GM19452 (cell line): Measurements from ENCODE around the gene ASXL1.
"Not testable (repeated sequence)": the region's sequence is repeated elsewhere in the genome, so short reads cannot be mapped to it uniquely, and the experiment has no call there.

Experiments used
- ATAC-seq: cut with Tn5 transposase; IDR thresholded peaks from one replicate; pipeline ENCODE4 v1.9.1; 2021; ENCODE audit not compliant: unreplicated experiment

The ASXL1 gene

GRCh38 chr20:32336918-32337347 is 21.2 kb upstream of the ASXL1 start:
- no peak for ATAC-seq

- ATAC-seq, result no peak
Observed at GRCh38 chr20:32337937-32338661, 20.0 kb upstream of the ASXL1 start.

DNA sequence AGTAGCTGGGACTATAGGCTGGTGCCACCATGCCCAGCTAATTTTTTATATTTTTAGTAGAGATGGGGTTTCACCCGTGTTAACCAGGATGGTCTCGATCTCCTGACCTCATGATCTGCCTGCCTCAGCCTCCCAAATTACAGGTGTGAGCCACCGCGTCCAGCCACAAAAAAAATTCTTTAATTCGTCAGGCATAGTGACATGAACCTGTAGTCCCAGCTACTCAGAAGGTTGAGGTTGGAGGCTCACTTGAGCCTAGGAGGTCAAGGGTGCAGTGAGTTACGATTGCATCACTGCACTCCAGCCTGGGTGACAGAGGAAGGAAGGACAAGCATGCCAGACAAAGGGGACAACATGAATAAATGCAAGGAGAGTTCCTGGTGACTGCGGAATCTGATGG is 19.5 kb upstream of the ASXL1 start:
- ATAC-seq, result no peak

DNA sequence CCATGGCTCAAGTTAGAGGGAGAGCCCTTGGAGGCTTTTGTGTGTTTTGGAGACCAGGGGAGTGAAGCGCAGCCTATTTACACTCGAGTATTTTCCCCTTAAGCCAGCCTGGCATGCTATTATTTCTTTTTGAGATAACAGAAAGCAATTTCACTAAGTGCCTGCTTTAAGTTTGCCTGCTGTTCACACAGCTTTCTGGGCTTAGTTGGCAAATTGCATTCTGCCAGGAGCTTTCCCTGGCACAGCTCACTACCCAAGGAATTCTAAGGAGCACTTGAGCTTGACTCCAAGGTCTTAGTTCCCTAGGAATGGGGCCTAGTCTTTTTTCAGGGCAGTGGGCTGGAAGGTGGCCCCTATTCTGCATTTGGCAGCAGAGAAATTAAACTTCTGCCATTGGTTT is 19.0 kb upstream of the ASXL1 start:
- no peak for ATAC-seq

- not testable (repeated sequence) for ATAC-seq
Observed at GRCh38 chr20:32341053-32341452, 17.1 kb upstream of the ASXL1 start.

GRCh38 chr20:32343439-32343838 is 14.7 kb upstream of the ASXL1 start:
- ATAC-seq, result no peak

GRCh38 chr20:32344835-32345506 is 13.2 kb upstream of the ASXL1 start:
- no peak for ATAC-seq

GRCh38 chr20:32348207-32348606 is 9.9 kb upstream of the ASXL1 start:
- ATAC-seq, result no peak

DNA sequence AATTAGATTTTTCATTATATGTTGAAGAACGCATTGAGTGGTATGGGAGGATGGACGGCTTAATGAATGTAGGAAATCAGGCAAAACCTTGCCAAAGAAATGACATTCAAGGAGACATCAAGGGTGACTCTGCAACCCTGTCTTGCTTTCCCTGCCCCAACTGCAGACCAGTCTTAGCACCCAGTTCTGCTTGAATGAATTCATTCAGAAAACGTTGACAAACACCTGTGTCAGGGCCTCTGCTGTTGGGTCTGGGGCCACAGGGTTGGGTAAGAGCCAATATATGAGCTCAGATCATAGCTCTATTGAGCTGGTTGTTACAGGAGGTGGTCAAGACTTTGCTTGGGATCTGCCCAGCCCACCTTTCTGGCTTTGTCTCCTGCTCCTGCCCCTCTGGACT is 7.7 kb upstream of the ASXL1 start:
- ATAC-seq, result no peak

DNA sequence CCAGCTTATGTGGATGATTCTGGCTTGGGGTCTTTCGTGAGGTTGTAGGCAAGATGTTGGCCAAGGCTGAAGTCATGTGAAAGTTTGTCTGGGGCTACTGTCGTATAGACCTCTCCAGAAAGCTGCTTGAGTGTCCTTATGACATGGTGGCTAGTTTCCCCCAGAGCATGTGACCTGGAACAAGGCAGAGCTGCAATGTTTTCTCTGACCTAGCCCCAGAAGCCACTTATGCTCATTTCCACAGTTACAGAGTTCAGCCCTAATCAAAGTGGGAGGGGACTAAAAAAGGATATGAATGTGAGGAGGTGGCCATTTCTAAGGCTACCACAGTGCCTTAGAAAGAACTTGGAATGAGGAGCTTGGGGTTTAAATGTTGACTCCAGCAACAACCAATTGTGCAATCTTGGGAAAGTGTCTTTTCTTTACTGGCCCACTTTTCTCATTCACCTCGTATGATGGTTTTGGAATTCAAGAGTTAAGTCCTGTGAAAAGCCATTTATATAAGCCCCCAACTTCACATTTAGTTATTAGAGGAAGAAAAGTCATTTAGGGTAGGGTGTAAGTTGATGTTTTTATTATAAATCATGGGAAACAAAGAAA is 5.9 kb upstream of the ASXL1 start:
- no peak for ATAC-seq

DNA sequence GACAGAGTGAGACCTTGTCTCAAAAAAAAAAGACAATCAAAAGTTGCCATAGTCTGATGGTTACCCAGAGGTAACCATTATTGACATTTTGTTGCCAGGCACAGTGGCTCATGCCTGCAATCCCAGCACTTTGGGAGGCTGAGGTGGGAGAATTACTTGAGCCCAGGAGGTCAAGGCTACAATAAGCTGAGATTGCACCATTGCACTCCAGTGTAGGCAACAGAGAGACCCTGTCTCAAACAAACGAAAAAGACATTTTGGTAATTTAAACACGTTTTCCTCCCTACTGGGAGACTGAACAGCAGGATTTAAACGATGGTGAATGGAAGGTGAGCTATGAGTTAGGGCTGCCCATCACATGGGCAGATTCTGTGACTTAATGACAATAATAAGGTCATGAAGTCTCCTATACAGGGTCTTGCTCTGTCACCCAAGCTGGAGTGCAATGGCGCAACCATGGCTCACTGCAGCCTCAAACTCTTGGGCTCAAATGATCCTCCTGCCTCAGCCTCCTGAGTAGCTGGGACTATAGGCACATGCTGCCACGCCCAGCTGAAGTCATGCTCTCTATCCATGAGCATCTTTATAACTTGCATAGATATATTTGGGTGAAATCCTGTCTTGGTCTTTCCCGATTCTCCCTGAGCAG is 4.2 kb upstream of the ASXL1 start:
- no peak for ATAC-seq

DNA sequence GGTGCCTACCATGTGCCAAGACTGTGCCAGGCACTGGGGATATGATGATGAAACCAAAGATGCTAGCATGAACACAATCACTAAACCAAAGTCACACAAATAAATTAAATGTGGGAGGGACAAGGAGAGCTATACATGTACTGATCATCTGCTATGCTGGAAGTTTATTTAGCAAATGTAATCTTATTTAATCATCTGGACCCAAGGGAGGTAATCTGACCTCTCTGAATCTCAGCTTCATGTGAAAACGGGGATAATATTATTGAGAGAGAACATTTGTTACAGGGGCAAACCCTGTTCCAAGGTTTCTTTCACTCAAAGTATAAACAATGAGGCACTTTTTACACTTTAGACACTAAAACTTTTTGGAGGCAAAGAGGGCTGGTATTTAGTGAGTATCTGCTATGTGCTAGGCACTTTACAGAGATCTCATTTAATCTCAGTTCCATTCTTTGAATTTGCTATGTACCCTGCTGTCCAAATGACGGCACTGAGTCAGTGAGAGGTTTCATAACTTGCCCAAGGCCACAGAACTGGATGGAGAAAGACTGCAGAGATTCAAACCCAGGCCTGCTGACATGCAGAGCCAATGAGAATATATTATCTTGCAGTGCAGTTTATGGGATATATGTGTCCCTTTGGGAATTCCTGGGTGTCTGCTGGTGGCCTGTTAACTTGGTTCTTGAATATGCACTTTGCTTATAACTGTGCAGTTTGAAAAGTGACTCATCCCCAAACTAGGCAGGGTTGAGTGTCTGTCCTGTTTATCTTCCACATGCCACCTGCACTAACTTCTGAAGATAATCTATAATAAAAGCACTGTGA is 3.3 kb upstream of the ASXL1 start:
- ATAC-seq, result no peak

DNA sequence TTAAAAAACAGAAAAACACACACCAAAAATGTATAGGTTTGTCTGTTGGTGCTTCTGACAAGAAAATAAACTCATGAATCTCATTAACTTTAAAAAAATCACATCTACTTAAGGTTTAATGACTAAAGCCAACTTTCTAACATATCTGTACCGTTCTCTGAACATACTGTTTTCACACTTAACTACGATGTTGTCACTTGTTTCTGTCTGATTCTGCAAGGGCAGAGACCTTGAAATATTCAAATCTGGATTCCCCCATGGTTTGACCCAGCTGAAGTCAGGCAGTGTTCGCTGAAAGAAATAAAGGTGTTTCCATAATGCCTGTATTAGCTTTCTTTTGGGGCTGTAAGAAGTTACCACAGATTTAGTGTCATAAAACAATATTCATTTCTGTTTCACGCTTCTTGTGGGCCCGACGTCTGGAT is 2.7 kb upstream of the ASXL1 start:
- no peak for ATAC-seq

DNA sequence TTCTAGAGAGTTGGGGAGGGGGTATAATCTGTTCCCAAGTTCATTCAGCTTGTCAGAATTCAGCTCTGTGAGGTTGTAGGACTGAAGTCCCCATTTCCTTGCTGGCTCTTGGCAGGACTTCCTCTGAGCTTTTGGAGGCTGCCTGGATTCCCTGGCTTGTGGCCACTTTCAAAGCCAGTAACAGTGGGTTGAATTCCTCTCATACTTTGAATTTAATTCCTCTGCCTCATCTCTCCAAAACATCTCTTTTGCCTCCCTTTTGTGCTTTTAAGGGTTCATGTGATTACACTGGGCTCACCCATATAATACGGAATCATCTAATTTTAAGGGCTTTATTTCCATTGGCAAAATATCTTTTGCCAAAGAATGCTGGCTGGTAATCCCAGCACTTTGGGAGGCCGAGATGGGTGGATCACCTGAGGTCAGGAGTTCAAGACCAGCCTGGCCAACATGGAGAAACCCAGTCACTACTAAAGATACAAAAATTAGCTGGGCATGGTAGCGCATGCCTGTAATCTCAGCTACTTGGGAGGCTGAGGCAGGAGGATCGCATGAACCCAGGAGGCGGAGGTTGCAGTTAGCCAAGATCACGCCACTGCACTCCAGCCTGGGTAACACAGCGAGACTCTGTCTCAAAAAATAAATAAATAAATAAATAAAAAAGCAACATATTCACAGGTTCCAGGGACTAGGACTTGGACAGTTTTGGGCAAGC is 2.1 kb upstream of the ASXL1 start:
- ATAC-seq, result not testable (repeated sequence)

- no peak for ATAC-seq
Observed at GRCh38 chr20:32356622-32357374, 1.3 kb upstream of the ASXL1 start.

DNA sequence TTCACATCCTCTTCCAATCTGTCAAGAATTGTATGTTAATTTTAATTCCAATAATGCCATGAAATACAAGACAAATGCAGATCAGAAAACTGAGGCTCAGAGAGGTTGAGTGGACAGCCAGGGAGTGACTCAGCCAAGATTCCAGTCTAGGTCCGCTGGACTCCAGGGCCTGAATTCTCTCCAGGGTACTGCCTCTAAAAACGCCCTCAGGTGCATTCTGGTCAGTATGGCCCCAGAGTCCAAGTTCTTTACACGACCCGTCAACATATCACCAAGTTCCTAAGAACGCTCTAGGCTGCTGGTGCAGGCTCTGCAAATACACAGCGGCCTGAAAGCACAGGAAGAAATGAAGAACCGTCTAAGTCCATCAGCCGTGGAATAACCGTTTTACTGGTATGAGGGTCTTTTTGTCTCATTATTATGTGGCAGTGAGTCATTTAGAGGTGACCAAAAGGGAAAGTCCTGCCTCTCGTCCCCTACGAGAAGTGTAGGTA is 709 bp upstream of the ASXL1 start:
- ATAC-seq, result no peak

- ATAC-seq, result no peak
Observed at GRCh38 chr20:32358632-32358882, 426 bp downstream of the ASXL1 start.

GRCh38 chr20:32358883-32359632 is 927 bp downstream of the ASXL1 start:
- no peak for ATAC-seq
